SKM-1 (cell line): Measurements from ENCODE around the gene ENTR1.

Source experiments
- DNase-seq: peaks from one replicate; lab custom pipeline; 2025; ENCODE audit not compliant: unreplicated experiment; lab: John Stamatoyannopoulos, UW

Gene ENTR1

GRCh38 chr9:136398286-136398685 is 12.1 kb downstream of the ENTR1 start:
- DNase-seq: no peak

DNA sequence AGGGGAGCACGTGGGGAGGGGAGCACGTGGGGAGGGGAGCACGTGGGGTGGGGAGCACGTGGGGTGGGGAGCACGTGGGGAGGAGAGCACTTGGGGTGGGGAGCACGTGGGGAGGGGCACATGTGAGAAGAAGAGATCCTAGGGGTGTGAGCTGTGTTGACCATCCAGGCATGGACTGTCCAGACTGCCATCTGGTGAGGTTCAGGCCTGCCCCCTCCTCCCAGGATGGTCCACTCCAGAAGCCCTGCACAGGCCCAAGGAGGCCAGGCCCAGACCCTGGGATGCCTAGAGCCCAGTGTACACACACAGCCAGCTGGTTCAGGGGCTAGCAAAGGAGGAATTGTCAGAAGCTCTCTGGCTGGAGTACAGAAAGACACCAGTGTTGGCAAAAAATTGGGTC is 12.8 kb downstream of the ENTR1 start:
- DNase-seq: no peak

DNA sequence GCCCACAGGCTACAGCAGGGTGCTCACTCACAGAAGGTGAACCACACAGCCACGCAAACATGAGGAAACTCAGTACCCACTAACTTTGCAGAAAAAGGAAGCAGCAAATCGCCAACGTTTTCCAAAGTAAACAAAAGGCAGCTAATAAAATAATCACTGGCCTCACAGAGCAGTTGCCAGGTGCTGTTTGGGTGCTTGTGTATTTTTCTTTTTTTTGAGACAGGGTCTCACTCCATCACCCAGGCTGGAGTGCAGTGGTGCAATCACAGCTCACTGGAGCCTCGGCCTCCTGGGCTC is 14.2 kb downstream of the ENTR1 start:
- DNase-seq: no peak

- DNase-seq: no peak
These were observed 14.8 kb downstream of the ENTR1 start for GRCh38 chr9:136395345-136396218.

GRCh38 chr9:136395020-136395340 is 15.4 kb downstream of the ENTR1 start:
- no peak for DNase-seq

DNA sequence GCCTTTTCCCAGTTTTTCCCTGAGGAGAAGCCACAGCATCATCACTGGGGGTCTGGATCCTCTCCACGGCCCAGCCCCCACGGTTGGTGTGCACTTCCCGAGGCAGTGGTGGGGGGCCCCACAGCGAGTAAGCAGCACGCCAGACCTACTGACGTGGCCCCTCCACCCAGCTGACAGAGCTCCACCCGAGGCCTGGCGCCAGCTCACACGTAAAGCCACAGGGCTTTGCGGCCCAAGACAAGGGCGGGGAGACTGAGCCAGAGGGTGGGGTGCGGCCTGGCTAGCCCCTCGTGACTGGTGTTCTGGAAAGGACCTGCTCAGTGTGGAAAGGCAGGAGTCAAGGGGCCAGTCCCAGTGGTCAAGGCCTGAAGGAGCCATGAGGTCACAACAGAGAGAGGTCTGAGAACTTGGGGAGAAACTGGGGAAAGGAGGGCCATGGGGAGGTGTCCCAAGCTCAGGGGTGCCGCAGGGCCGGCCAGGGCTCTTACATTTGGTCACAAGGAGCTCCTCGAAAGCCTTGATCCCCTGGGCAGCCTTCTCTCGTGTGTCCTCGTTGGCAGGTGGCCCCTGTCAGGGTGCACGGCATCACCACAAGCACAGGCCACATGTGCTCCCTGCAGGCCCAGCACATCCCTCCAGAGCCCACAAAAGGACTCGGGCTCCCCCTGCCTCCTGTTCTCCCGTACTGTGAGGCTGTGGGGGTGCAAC is 15.9 kb downstream of the ENTR1 start:
- no peak for DNase-seq

DNA sequence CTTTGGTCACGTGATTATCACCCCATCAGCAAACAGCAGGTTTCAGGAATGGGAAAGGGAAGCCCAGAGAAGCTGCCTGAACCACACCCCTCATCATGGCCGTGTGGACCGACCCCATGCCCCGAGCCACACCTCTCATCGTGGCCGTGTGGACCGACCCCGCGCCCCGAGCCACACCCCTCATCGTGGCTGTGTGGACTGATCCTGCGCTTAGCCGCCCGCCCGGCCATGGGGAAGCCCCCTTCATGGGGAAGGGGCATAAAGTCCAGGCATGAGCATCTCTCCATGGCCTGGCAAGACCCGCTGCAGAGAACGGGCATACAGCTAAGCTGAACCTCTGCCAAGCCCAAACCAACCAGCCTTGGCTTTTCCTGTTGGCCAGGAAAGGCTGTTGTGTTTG is 16.9 kb downstream of the ENTR1 start:
- DNase-seq: no peak

DNA sequence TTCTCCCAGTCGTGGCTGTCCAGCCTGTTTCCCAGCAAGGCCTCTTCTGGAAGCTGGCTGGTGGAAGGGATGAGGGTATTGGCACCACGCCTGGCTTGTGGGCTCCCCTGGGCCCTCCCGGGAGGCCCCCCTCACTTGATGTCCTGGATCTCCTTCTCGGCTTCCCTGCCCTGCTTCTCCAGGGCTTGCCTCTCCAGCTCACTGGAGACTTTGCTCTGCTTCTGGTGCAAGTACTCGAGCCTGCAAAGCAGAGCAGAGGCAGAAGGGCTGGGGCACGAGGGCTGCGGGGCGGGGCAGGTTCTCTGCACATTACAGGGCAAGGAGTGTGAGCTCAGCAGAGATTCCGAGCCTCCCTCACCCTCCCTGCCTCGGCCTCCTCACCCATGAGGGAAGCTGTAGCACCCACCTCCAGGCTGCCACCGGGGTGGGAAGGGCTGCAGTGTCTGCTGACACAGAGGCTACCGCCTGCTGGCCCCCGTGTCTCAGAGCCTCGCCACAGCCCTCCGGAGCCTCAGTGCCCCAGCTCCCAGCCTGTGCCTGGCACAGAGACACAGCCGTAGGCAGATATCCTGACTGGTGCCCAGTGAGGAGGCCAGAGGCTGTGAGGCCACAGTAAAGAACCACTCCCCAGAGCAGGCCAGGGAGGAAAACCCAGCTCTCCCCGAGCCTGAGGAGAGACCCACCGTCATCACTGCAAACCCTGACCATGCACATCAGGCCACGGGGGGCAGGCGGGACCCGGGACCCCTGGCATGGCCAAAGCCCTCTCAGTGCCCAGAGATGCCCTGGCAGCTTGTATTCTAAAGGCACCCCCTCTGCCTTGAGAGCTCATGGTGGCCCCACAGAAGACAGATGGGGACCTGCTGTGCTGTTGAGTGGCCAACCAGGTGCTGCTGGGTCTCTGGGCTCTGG is 17.6 kb downstream of the ENTR1 start:
- DNase-seq: no peak

- DNase-seq: no peak
These were observed 18.5 kb downstream of the ENTR1 start for GRCh38 chr9:136391737-136392537.

- DNase-seq: no peak
These were observed 21.0 kb downstream of the ENTR1 start for GRCh38 chr9:136389396-136389795.

DNA sequence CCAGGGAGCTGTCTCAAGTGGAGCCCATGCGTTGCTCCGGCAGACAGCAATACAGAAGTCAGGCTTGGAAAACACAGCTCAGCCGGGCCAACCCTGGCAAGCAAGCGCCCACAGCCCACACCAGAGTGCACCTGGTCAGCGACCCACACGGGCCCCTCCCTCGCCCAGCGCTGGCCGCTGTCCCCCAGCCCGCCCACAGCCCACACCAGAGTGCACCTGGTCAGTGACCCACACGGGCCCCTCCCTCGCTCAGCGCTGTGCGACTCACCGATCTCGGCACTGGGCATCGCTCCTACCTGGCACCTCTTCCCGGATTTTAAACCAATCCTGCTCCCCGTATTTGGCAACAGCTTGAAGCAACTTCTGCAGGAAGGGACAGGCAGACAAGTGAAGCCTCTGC is 23.2 kb downstream of the ENTR1 start:
- no peak for DNase-seq

GRCh38 chr9:136386018-136386417 is 24.4 kb downstream of the ENTR1 start:
- no peak for DNase-seq

DNA sequence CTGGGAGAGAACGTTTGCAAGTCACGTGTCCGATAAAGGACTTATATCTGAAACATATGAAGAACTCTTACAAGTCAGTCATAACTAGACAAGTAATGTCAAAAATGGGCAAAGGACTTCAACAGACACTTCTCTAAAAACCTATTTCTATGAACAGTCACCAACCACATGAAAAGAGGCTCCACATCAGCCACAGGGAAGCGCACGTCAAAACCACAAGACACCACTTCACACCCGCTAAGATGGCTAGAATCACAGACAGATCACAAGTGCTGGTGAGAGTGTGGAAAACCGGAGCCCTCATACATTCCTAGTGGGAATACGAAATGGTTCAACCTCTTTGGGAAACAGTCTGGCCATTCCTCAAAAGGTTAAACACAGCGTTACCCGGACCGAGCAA is 25.4 kb downstream of the ENTR1 start:
- no peak for DNase-seq

- no peak for DNase-seq
These were observed 27.0 kb downstream of the ENTR1 start for GRCh38 chr9:136383436-136383835.

DNA sequence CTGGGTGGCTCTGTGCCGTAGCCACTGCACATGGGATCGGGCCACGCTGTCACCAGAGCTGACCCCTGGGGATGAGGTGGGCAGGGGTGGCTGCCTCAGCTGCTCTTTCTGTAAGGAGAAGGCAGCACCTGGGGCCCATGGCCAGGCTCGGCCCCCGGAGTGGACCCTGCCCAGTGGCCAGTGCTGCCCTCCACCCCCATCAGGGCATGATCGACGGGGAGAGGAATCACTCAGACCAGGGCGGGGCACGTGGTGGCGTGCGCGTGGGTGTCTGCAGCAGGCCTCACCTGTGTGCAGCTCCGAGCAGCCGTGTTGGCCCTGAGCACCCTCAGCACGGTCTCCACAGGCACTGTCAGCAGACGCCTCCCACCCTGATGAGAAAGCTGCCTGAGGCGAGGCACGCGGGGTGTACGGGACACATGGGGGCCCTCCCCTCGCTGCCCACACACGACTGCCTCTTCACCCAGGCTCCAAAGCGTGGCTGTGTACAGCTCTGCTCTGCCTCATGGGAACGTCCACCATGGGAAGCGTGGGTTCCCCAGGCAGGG is 28.4 kb downstream of the ENTR1 start:
- no peak for DNase-seq

GRCh38 chr9:136381311-136381710 is 29.1 kb downstream of the ENTR1 start:
- DNase-seq: no peak

GRCh38 chr9:136380381-136380780 is 30.0 kb downstream of the ENTR1 start:
- no peak for DNase-seq

GRCh38 chr9:136379891-136380290 is 30.5 kb downstream of the ENTR1 start:
- no peak for DNase-seq

DNA sequence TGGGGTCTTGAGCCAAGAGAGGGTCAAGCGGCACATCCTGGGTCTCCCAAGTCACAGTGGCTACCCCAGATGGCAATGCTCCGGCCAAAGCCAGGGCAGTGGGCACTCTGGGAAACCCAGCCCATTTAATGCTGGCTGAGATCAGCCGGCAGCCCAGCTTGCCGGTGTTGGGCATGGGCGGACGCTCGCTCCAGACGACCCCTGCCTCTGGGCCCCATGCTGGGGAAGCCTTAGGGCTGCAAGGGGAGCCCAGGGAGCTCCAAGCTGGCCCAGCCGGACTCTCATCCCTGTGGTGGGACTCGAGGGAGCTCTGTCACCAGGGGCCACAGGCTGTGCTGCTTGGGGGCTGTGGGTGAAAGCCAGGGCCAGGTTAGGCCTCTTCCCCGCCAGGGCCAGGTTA is 31.0 kb downstream of the ENTR1 start:
- DNase-seq: no peak

GRCh38 chr9:136379003-136379287 is 31.5 kb downstream of the ENTR1 start:
- no peak for DNase-seq
